NCI-H2107 treated with DMSO at 0.1 percent for 48 hours (cell line): Measurements from ENCODE around the gene CHST9.
"Not testable (repeated sequence)": the region's sequence is repeated elsewhere in the genome, so short reads cannot be mapped to it uniquely, and the experiment has no call there.

Source experiments
- DNase-seq: peaks from one replicate; lab custom pipeline; 2025; ENCODE audit not compliant: unreplicated experiment; lab: John Stamatoyannopoulos, UW

CHST9 gene

DNA sequence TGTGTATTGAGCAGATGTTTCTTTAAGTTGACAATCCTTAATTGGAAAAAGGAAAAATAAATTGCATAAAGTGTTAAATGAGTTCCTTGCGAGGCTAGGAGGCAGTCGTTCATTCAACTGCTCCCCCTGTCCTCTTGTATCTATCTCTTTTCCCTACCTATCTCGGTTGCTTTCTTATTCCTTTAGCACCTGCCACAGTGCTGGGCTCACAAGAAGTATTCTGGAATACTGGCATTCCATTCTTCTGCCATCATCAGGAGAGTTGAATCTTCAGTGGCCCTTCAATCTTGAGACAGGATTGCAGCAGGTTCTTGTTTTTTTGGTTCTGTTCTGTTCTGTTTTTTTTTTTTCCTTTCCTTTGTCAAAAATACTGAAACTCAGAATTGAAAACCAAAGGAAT is 176.5 kb downstream of the CHST9 start:
- no peak for DNase-seq

DNA sequence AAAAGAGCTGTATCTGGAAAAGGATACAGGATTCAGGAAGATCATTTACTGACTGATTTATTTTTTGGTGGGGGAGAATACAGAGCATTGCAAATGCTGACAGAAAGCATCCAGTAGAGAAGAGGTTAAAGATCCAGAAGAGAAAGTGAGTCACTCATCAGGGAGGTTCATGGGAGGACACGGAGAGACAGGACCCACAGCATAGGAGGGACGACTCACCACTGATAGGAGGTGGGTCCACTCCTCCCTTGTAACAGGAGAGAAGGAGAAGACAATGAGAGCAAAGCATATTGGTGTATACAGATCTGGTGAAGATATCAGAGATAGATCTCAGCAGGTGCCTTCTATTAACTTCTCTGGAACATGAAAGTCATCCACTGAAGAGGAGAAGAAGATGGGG is 177.2 kb downstream of the CHST9 start:
- no peak for DNase-seq

DNA sequence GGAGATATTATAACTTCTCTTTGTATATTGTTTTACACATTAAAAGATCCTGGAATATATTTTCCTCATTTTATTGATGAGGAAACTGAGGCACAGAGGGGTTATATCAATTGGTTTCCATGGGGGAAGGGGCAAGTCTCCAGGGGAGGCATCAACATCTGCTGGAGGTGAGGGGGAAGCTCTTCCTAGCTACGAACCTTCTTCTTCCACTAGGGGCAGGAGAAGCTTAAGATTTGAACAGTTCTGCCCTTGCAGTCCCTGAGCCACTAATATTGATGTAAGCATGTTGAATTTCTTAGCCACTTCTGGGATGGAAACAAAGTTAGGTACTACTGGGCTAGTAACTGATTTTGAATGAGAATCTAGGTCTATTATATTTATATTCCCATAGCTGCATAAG is 179.5 kb downstream of the CHST9 start:
- no peak for DNase-seq

DNA sequence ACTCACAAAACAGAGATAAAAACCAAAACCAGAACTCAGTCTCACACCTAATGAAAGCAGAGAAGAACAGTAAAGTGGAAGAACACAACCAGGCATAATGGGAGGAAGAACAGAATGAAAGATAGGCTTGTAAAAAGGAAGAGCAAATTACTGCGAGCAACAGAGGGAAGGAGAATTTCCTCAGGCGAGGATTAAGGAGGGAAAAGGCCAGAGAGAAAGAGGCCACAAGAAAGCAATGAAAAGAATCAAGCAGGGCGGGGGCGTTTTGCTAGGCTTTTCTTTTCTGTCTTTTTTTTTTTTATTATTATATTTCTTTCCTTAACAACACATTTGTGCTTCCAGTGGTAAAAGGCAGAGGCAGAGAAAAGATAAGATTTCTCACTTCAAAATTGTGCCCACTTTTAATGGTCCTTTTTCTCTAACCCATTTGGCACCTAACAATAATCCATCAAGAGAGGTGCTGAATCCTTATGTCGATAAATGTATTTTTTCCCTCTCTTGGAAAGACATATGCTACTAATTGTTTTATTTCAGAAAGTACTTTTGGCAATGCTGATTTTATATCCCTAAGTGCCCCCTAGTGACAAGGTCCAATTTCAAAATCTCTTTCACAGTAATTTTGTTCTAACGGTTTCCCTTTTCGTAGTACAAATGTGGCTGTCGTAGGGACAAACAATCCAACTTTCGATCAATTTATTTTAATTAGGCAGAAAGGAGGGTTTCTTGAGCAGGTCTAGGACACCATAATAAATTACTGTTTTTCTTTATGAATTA is 180.9 kb downstream of the CHST9 start:
- DNase-seq = no peak

DNA sequence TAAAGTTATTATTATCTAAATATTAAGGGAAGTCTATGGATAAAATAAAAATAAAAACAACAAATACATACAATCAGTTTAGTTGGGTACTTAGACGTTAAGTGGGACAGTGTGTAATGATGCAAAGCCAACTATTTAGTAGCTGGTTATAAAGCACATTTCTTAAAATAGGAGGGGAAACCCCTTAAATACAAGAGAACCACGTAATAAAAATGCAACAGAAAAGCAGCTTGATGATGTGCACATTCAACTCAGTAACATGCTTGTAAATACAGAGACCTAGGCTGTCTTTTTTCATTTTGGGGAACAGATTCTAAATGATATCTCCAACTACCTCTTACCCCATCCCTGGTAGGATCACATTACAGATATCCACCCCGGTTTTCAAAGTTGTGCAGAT is 185.3 kb downstream of the CHST9 start:
- no peak for DNase-seq

DNA sequence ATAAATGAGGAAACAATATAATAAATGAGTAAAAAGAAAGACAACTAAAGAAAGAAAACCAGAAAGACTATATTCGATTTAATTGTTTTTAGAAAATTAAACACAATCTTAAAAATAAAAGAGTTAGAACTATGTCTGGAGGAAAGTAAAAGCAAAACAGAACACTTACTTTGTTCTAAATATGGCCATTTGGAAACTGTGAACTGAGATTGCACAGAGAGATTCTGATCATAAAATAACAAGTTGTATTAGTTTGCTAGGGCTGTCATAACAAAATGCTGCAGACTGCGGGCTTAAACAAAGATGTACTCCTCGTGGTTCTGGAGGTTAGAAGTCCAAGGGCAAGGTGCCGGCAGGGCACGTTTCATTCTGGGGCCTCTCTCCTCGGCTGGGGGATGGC is 191.5 kb downstream of the CHST9 start:
- DNase-seq = no peak

DNA sequence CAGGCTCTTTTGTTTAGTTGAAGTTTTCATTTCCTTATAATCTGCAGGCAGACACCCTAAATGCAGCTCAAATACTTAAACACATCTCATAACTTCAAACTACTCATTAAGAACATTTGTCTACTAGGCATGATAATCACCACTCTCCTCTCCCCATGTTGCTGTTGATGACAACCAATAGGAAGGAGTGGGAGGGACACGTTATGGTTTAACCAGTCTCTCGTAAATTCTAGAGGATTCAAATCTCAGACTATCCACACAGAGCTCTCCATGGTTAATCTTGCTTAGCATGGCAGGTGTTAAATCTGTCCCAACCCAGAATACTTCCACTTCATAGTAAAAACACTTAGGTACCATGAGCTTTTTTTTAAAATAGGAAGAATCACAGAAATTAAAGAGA is 192.2 kb downstream of the CHST9 start:
- DNase-seq = no peak

DNA sequence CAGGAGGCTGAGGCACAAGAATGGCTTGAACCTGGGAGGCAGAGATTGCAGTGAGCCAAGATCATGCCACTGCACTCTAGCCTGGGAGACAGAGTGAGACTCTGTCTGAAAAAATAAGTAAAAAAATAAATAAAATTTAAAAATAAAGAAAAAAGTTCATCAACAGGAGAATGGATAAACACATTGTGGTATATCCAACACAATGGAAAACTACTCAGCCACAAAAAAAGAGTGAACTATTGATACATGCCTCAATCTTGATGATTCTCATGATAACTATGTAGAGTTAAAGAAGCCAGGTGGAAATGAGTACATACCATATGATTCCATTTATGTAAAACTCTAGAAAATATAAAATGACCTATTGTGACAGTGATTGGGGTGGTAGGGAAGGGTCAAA is 195.3 kb downstream of the CHST9 start:
- DNase-seq = no peak

DNA sequence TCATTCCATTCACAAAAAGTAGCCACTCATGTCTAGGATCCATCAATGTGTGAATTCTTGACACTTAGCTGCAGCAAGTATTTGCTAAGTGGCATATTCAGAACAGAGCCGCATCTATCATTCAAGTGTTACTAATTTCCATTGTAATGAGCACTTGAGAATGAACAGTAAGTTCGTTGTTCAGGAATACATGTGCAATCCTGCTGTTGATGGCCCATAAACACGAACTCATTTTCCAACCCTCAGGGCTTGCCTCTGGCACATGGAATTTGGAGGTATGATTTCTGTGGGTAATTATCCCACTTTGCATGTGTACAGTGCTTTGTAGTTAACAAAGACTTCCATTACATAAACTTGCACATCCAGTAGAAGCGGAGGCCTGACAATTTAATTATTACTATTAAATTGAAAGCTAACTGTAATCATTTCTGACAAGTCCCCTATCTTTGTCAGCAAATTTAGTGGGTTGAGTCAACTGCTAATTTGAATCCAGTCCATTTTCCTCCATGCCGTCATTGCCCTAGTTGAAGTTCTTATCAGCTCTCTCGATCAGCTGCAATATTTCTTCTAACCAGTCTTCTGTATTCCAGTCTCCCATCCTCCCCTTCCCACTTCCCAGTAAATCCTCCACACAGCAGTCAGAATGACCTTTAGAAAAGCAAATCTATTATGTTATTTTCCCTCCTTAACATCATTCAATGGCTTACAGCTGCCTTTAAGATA is 203.6 kb downstream of the CHST9 start:
- DNase-seq = no peak

DNA sequence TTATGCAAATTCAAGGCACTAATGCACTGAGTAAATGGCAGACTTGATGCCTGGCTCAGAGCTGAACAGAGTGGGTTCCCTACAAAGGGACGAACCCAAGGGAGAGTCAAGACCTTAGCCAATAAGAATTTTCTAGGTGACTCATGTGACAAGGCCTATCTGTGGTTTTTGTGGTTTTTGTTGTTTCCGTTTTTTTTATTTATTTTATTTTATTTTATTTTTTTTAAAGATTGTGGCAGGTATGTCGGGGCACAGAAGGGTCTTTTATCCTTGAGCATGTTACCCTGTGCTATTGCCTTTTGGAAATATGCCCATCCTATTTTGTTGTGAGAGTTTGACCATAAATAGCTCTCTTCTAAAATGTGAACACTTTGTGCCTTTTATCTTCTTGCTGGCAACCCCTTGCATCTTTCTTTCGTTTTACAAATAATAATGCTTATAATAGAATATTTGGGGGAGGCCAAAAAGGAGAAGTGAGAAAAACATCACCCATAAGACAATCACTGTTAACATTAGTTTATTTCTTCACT is 206.2 kb downstream of the CHST9 start:
- DNase-seq = no peak

DNA sequence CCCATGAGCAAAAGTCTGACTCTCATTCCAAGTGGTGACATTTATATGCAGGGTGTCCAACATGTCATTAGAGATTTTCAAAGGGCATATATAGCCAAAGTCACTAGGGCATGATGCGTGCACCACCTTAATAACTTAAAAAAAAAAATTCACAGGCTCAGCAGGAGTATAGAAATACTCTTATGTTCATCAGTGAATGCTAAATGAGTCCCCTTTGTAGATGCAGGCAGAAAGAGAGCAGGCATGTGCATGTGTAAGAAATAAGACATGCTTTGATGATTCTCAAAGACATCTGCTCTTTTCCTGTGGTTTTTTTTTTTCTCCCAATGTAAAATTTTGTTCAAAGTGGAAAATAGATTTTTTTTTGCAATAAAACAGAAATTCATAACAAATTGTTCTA is 207.3 kb downstream of the CHST9 start:
- no peak for DNase-seq

DNA sequence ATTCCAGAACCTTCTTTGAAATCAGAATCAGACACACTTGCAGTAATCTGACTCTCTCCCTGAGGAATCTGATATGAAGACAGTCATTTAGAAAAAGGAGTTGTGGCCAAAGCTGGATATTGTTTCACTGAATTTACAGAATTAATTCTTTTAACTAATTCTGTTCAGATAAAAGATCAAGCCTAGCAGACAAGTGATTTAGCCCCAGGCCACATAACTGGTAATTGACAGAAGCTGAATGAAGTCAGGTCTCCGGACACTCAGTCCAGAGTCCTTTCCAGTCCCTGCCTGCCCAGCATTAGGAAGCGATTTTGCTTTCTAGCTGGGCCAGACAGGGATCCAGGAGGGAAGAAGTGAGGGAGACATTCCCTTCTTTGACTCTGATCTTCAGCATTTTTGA is 208.9 kb downstream of the CHST9 start:
- DNase-seq = no peak

DNA sequence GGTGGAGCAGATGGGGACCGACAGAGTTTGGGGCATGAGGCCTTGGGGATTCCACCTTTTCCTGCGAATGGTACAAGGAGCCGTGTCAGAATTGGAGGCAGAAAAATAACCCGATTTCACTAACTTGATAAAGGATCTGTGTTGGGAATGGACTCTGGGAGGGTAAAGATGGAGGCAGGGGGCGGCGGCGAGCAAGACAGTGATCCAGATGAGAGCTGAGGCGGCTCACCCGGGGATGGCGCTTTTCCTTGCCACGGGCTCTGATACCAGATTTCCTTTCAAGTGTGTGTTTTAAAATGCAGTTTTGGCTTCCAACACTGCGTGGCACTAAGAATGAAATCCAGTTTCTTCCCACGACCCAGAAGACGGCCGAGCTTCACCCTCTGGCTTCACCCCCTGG is 212.6 kb downstream of the CHST9 start:
- DNase-seq = not testable (repeated sequence)

DNA sequence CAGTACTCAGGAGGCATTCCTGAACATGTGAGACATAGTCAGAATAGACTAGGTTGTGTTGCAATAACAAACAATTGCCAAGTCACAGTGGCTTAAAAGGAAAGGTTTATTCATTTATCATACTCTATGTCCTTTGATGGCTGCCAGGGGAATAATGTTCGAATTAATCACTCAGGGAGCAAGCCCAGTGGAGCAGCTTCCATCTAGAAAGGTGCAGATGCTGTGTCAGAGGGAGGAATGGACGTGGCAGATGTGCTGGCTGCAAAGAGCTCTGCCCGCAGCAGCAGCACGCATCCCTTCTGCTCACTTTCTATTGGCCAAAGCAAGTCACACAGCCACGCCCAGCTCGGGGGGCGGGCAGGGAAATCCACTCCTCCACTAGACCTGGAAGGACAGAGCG is 213.7 kb downstream of the CHST9 start:
- DNase-seq = no peak

DNA sequence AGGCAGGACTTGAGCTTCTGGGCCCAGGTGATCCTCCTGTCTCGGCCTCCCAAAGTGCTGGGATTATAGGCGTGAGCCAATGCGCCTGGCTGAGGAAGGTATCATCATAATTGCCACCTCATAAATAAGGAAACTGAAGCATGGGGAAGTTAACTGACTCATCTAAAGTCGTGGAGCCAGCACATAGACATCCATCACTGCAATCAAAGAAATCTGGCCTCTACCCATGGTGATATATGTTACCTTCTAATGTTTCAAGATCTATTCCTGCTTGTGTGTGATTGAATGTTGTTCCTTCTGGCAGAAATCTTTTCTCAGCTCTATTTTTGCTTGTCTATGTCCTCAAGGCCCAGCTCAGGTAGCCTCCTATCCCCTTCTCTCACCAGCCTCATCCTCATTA is 214.5 kb downstream of the CHST9 start:
- no peak for DNase-seq

DNA sequence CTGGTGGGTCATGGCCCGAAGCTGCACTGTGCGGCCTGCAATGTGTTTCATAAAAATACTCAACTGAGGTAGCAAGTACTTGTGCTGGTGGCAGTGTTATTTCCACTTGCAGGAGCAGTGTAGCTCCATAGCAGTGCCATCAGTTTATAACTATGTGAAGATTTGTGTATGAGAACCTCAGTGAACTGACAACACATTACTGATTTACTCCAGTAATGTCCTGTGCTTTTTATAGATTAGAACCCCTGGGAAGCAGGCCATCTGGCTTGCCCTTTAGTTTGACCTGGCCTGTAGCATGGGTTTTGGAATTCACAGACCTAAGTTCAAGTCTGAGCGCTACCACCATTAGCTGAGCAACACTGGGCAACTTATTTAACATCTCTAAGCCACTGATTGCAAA is 219.9 kb downstream of the CHST9 start:
- DNase-seq = no peak

DNA sequence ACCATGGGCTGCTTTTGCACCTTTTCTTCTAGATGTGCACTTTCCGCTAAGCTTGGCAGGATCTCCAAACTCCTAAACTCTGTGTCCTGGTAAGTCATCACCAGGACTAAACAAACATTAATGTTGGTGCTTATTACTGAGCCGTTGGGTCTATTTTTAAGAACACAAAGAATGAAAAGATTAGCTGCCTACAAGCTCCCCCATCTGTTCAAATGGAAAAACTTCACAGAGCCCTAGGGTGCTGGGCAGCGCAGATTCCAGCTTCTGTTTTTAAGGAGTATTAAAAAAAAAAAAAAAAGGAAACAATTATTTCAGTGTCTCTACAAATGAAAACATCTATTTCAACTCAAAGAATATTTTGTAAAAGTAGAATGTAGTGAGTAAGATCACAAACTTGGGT is 221.8 kb downstream of the CHST9 start:
- DNase-seq = no peak

DNA sequence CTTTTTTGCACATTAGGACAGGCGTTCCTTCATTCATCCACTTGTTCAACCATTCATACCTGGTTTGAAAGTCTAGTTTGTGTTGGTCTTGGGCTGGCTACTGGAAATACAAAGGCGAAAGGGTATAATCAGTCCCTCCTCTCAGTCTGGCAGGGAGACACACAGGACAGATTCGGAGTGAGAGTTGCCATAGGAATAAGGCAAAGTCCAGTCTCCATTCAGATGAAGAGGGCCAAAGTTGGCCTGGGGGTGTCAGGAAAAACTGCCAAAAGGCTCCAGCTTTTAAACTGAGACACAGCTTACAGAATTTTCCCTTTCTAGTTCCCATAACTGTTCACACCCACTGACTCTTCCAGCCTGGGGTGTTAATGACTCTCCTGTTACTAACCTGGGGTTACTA is 223.3 kb downstream of the CHST9 start:
- DNase-seq = no peak

DNA sequence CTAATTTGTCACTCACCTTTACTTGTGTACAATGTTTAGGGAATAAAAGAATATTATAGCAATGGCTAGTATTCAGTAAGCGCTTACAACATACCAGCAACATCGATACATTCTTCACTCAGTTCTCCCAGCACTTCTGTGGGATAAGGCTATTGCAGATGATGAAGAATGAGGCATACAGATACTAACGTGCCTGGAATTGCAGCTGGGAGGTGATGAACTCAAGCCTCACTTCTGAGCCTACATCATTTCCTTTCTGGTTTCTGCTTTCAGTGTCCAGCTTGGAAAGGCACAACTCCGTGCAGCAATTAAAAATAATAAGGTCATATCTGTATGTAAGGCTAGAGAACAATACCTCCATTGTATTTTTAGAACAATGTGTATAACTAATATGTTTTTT is 224.2 kb downstream of the CHST9 start:
- no peak for DNase-seq

DNA sequence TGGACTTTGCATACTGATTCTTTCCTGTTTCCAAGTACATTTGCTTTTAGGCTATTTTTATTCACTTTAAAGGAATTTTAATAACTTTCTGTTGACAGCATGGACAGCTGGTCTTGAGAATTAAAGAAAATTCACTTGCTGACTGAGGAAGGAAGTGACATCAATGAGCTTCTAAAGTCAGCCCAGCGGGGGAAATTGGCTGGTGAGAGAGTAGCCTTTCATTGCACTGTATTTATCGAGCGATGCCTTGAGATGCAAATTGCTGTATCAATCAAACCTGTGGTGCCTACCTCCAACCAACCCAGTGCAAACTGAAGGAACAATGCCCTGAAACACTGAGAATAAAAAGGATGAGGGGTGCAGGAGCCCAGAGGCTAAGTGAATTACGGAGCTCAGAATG is 228.2 kb downstream of the CHST9 start:
- no peak for DNase-seq

DNA sequence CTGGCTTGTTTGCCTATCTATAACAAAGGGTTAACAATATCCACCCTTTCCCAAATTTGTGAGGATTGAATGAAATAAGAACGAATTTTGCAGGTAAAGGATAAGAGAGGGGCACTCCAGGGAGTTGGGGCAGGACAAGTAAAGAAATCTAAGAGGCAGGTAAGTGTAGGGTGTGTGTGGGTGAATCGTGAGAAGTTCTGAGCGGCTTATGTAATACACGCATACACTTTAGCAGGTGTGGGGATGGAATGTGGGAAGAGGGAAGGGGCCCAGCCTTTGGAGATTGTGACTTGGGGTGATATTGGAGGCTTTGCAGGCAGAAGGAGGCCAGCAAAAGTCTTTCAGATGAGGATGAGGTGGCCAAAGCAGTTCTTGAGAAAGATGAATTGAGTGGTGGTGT is 236.4 kb downstream of the CHST9 start:
- no peak for DNase-seq

DNA sequence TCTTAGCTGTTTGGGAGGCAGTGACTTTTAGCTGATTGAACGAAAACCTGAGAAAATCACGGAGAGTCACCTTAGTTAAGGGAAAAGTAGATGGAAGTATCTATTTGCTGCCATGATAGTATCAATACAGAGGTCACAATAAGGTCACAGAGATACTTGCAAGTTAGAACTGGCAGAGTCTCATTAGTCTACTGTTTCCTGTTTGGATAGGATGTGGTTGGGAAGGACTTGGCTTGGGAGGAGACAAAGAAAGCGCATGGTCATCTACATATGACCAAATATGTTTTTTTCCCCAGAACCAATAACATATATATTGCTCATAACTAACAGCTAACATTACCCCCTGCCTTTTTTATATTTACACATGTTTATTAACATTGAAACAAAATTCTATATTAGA is 241.2 kb downstream of the CHST9 start:
- no peak for DNase-seq

DNA sequence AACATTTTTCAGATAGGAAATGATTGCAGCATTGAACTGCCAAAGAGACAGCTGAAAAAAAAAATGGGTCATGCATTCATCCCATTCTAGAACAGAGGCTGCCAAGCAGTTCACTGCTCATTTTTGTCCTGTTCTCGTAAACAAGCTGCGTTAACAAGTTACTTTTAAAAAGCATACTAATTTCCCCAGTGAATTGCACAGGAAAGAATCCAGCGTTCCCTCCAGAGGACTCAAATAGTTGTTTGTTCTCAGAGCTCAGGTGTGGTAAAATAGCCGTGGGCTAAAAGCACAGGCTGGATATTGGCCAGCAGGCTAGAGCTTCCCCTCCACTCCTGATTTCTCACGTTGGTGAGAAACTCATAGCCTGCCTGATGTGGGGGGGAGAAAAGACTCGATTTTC is 243.5 kb downstream of the CHST9 start:
- no peak for DNase-seq
